NCI-H2171 (cell line): ENCODE data around the gene SEMA5B.

Experiments
- DNase-seq: peaks from one replicate; lab custom pipeline; 2025; lab: John Stamatoyannopoulos, UW

Gene SEMA5B

DNA sequence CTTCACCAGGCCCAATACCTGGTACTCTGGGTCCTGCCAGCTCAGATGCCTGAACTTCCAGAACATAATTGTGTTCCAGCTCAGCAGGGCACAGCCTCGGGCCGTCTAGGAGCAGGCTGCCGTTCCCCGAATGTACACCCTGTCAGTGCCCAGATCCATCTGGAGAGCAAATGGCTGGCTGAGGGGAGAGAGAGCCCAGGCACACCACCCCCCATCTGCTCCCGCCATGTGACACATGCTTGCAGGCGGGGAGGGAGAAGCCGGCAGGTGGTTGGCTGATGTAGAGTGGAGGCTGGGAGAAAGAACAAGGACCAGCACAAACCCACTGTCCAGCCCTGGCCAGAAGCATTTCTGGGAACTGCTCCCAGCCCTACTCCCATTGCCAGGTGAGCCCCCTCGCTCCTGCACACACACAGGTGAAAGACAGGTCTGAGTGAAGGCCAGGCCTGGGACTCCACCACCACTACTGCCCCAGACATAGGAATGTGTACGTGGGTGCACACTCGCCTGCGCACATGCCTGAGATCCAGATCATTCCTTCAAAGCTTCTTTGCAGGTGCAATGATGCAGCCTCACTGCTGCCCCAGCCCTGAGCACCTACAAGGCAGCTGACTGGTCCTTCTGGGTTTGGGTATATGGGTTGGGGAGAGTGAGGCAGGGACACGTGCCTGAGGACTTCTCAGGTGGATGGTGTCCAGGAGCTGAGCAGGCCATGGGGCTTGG lies 53.5 kb downstream of the SEMA5B start:
- peak; percentile 82 for DNase-seq

DNA sequence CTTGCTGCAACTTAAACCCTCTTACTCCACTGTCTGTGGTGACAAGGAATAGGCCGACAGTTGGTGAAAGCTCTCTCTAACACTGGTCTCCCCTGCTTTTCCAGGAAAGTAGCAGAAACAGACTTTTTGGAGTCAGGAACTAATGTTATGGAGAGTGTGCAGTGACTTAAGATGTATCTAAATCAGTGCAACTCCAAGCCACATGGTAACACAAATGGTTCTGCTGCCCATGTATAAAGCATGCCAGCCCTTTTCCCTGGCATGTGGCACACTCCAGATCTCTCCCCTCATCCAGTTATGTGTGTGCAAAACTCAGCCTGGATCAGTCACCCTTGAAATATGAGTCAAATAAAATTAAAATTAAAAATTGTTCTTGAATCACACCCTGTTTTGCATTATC lies 55.4 kb downstream of the SEMA5B start:
- no peak for DNase-seq

- no peak for DNase-seq
These were observed 57.7 kb downstream of the SEMA5B start for GRCh38 chr3:122969585-122970469.

DNA sequence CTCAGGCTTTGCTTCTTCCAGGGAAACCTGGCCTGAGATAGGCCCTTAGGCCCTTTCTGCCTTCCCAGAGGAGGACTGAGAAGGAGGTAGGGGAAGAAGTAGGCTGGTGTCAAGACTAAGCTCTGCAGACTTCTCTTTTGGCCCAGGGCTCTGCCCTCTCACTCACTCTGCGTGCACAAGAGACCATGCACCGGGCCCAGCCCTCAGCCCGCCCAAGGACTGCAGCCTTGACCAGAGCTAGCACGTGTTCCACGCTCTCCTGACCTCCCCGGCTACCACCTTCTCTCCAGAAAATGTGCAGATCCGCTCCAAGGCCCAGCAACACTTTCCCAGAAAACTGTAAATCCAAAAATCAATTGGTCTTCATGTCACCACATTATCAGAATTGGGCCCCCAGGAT lies 59.8 kb downstream of the SEMA5B start:
- DNase-seq: no peak

- no peak for DNase-seq
These were observed 60.2 kb downstream of the SEMA5B start for GRCh38 chr3:122967356-122967755.

DNA sequence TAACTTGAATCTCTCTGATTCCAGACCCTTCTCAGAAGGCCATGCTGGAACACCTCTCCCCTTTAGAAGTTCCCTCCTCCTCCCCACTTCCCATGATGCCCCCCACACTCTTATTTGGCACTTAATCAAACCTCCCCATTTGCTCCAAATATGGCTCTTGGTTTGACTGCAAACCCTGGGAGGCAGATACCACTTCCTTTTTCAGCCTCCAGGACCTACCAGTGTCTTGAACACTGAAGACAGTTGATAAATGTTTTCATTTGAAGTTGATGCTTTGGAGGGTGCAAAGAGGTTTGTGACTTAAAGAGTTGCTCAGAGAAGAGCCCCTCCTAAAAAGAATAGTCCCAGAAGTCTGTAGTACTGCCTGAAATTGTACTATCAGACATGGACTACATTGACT lies 61.5 kb downstream of the SEMA5B start:
- no peak for DNase-seq

GRCh38 chr3:122964811-122965210 lies 62.8 kb downstream of the SEMA5B start:
- DNase-seq: no peak

DNA sequence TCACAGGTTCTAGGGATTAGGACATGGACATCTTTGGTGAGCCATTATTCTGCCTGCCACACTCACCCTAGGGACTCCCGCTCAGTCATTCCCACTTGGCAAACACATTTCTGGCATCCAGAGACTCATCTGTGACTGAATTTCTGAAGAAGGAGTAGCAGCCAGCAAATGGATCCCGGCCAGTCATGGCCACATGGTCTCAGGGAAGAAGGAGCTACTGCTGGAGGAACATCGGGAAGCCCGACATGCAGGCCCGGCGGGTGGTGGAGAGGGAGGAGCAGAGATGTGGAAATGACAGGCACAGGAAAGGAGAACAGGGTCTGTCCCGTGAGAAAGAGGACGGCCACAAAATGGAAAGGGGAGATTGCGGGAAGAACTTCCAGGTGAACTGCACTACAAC lies 65.4 kb downstream of the SEMA5B start:
- no peak for DNase-seq

- DNase-seq: no peak
These were observed 66.4 kb downstream of the SEMA5B start for GRCh38 chr3:122961146-122961545.

DNA sequence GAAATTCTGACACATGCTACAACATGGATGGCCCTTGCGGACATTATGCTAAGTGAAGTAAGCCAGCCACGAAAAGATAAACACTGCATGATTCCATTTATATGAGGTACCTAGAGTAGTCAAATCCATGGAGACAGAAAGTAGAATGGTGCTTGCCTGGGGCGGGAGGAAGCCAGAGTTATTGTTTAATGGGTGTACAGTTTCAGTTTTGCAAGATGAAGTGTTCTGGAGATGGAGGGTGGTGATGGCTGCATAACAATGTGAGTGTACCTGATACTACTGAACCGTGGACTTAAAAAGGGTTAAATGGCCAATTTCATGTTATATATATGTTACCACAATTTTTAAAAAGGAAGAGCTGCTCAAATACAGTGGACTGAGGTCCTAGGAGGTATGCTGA lies 66.9 kb downstream of the SEMA5B start:
- DNase-seq: no peak

- no peak for DNase-seq
These were observed 68.2 kb downstream of the SEMA5B start for GRCh38 chr3:122959339-122959738.

GRCh38 chr3:122957707-122958689 lies 69.6 kb downstream of the SEMA5B start:
- no peak for DNase-seq

GRCh38 chr3:122956693-122957455 lies 70.7 kb downstream of the SEMA5B start:
- DNase-seq: no peak

GRCh38 chr3:122955916-122956692 lies 71.5 kb downstream of the SEMA5B start:
- DNase-seq: no peak

DNA sequence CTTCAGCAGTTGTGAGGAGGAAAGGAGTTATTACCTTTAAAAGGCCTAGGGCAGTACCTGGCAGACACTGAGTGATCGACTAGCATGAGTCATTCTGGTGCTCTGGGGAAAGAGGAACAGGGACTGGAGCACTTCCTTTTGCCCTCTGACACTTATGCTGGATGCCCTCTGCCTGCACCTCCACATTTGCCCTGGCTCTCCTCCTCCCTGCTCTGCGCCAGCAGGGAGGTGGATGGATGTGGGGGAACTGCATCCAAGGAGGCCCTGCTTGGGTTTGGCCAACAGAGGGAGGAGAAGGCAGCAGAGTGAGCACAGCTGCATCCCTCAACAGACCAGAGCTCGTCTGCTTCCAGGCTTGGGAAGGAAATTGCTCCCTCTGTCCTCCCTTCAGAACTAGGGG lies 75.0 kb downstream of the SEMA5B start:
- DNase-seq: no peak

GRCh38 chr3:122948408-122948807 lies 79.2 kb downstream of the SEMA5B start:
- DNase-seq: no peak

DNA sequence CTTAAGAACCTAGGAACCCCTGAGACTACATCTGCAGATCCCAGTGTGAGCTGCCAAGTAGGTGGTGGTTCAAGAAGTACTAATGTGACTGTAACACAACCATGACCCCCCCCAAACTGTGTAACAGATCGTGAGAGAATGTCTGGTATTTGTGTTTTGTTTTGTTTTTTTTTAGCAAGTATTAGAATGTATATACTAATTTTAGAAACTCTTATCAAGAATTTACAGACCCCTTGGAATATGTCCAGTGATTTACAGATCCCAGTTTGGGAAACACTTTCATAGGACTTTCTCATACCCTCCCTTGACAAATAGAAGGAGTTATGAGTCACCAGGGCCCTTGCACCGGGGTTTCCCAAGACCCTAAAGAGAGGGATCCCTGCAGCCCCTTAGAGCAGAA lies 79.8 kb downstream of the SEMA5B start:
- DNase-seq: no peak

DNA sequence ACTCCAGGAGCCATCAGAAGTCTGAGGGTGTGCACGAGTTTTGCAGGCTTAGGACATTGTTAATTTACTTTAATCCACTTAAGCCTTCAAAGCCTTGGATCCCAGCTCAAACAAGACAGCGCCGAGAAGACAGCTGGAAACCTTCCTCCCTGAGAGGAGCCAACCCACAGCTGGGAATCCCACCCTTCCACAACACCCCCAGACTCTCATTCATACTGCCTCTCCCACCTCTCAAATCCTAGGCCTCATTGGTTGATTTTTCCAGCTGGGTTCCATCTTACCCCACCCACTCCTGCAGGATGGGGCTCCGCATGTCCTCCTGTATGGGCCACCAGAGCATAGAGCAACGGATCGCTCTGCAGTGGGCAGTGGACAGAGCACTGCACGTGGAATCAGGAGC lies 80.4 kb downstream of the SEMA5B start:
- DNase-seq: no peak

- no peak for DNase-seq
These were observed 81.4 kb downstream of the SEMA5B start for GRCh38 chr3:122946185-122946584.

DNA sequence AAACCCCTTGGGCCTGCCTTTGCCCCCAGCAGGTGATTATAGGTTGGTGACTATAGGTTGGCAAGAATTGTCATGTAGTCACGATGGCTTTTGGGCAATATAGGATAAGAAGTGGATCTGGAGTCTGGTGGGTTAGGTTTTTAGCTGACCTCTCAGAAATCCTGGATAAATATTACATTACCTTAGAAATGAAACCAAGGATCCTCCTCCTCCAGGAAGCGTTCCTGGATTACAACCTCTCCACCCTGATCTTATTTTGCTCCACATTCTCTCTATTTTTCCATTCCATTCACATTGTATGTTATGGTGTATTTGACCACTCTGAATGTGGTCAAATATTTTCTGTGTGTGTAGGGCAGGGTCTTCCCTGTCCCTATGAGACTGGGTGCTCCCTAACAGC lies 82.3 kb downstream of the SEMA5B start:
- no peak for DNase-seq
